Natural killer cell (primary cell): Measurements from ENCODE around the gene LRRFIP2. TPM values are rescaled to one million over a fixed set of nuclear protein-coding genes. Genes with fewer than 3 reads are reported as not detected.

Experiments used
- ATAC-seq, 3 donors: fragments of 150-1000 bp in 2 of 3; fragments of 200-7000 bp in 1 of 3; cut with Tn5 transposase; 1 replicate in 1 of 3; 2 replicates in 2 of 3; pipeline ENCODE4 v1.10.0; 2021; ENCODE audit warnings: mild to moderate bottlenecking in 2 of 3, moderate library complexity in 2 of 3
- DNase-seq, 2 donors: peaks; one replicate each; pipeline versions ENCODE4 v3.0.0 to v3.0.0-alpha.2; 2013 to 2021; ENCODE audit warnings: mixed read lengths in 1 of 2
- H3K27ac ChIP-seq: one replicate; pipeline ENCODE4 v1.5.1; 2013; ENCODE audit warnings: mild to moderate bottlenecking, low read length
- H3K27me3 ChIP-seq: one replicate; pipeline ENCODE4 v1.6.1; 2013; ENCODE audit warnings: low read length; ENCODE audit not compliant: control insufficient read depth, insufficient read depth
- H3K36me3 ChIP-seq: one replicate; pipeline ENCODE4 v1.6.1; 2013; ENCODE audit warnings: low read length; ENCODE audit not compliant: control insufficient read depth, insufficient read depth
- H3K4me1 ChIP-seq: one replicate; pipeline ENCODE4 v1.6.1; 2013; ENCODE audit warnings: low read length; ENCODE audit not compliant: control insufficient read depth, insufficient read depth
- H3K4me3 ChIP-seq: one replicate; pipeline ENCODE4 v1.5.1; 2013; ENCODE audit warnings: low read length
- H3K9me3 ChIP-seq: one replicate; pipeline ENCODE4 v1.6.1; 2013; ENCODE audit warnings: low read length; ENCODE audit not compliant: control insufficient read depth, insufficient read depth
- H3K27ac Mint-ChIP-seq, 2 donors: one replicate each; pipeline ENCODE4 v1.8.0; 2022; ENCODE audit warnings: mild to moderate bottlenecking in 2 of 2, mixed read lengths in 2 of 2, moderate library complexity in 1 of 2
- H3K27me3 Mint-ChIP-seq, 2 donors: one replicate each; pipeline ENCODE4 v1.8.0; 2022; ENCODE audit warnings: low read depth in 2 of 2, mixed read lengths in 2 of 2
- H3K36me3 Mint-ChIP-seq: one replicate; pipeline ENCODE4 v1.8.0; 2022; ENCODE audit warnings: mixed read lengths
- H3K4me1 Mint-ChIP-seq, 2 donors: one replicate each; pipeline ENCODE4 v1.8.0; 2022; ENCODE audit warnings: mixed read lengths in 2 of 2
- H3K4me3 Mint-ChIP-seq: one replicate; pipeline ENCODE4 v1.8.0; 2022; ENCODE audit warnings: mild to moderate bottlenecking, moderate library complexity, mixed read lengths
- H3K9me3 Mint-ChIP-seq, 2 donors: one replicate each; pipeline ENCODE4 v1.8.0; 2022; ENCODE audit warnings: mixed read lengths in 2 of 2
- whole genome bisulfite sequencing: methylation state at CpG from one replicate; pipeline ENCODE4 v1.1.7; 2013; ENCODE audit warnings: missing lambda C conversion rate; ENCODE audit not compliant: insufficient coverage; 5-methylcytosine and 5-hydroxymethylcytosine counted together
- intact Hi-C: fragments of 100-400 bp; cut with micrococcal nuclease; formaldehyde crosslinking; loops from one replicate; pipeline ENCODE4 v1.14.2; 2022
- total RNA-seq, 4 donors: library from RNA; stranded (reverse); fragments of 120-200 nt in 1 of 4; gene quantifications; one replicate each; pipeline versions ENCODE4 v1.2.3 to v1.2.4, GENCODE V29; 2013 to 2022
- TF ChIP-seq, protein P1 (sequence below): fragments of 200-600 bp; IDR thresholded peaks from one replicate; pipeline ENCODE4 v1.8.0; 2022; ENCODE audit warnings: antibody characterized with exemption

The LRRFIP2 gene
- total RNA-seq, 3 donors from 2014 or later (not counting 1 experiment from before 2014, with no cell fraction given), result 49.0 to 86.1 (median 66.0) TPM

DNA sequence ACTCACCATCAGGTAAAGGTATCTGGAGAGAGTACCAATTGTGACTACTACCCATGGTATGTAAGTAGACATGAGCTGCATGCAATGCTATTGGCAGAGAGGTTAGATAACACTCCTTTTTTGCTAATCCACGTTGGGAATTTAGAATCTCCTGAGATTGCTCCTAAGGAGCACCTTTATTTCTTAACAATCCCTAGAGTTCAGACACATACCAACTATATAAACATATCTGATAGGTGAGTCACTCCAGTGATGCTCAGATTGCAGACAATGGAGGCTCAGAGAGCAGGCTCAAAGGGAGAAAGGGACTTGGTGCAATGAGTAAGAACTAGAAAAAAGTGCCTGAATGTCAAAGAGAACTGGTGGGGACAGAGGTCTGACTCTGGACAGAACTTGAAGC lies 47.0 kb upstream of the LRRFIP2 start:
- no peaks in the 10 kb centered on the region for H3K27me3 Mint-ChIP-seq
- no peak for DNase-seq
- Histone ChIP-seq H3K4me1 (peaks cover 32% of the 10 kb centered on the region), H3K27me3 (no peaks in the 10 kb centered on the region), H3K9me3 (no peaks in the 10 kb centered on the region), H3K27ac (no peak overlapping the region), H3K4me3 (no peak overlapping the region), H3K36me3 (no peaks in the 10 kb centered on the region)
- WGBS, result no CpG with 5 or more reads among the region's 1 CpG
- H3K9me3 Mint-ChIP-seq, result no peaks in the 10 kb centered on the region
- peaks cover 22 to 29% of the 10 kb centered on the region in 2 donors for H3K4me1 Mint-ChIP-seq
- H3K27ac Mint-ChIP-seq, result no peak overlapping the region
- intact Hi-C loops, result no loop called here
- no peak for ATAC-seq
- no peaks in the 10 kb centered on the region for H3K36me3 Mint-ChIP-seq
- H3K4me3 Mint-ChIP-seq, result no peak overlapping the region
- TF ChIP-seq, protein P1, sequence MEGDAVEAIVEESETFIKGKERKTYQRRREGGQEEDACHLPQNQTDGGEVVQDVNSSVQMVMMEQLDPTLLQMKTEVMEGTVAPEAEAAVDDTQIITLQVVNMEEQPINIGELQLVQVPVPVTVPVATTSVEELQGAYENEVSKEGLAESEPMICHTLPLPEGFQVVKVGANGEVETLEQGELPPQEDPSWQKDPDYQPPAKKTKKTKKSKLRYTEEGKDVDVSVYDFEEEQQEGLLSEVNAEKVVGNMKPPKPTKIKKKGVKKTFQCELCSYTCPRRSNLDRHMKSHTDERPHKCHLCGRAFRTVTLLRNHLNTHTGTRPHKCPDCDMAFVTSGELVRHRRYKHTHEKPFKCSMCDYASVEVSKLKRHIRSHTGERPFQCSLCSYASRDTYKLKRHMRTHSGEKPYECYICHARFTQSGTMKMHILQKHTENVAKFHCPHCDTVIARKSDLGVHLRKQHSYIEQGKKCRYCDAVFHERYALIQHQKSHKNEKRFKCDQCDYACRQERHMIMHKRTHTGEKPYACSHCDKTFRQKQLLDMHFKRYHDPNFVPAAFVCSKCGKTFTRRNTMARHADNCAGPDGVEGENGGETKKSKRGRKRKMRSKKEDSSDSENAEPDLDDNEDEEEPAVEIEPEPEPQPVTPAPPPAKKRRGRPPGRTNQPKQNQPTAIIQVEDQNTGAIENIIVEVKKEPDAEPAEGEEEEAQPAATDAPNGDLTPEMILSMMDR, result no peak

DNA sequence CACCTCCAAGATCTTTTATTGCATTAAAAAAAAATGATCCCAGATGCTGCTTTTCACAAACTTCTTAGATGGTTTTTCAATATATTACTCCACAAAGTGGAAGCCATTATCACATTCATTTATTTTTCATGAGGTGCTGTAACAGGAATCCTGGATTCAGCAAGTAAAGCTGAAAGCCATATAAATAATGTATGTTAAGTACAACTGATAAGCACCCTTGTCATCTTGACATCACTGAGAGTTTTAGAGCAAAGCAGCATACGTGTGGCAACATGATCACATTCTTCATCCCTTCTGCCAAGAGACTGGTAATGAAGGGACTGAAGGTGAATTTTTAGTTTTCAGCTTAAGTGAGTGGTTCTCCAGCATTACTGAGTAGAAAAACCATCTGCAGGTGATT lies 44.9 kb upstream of the LRRFIP2 start:
- no CpG with 5 or more reads among the region's 1 CpG for WGBS
- H3K4me3 Mint-ChIP-seq, result peak overlapping the region; percentile 59
- H3K9me3 Mint-ChIP-seq, result no peaks in the 10 kb centered on the region
- DNase-seq (no peak), ATAC-seq (no peak)
- Histone ChIP-seq H3K36me3 (no peaks in the 10 kb centered on the region), H3K27me3 (no peaks in the 10 kb centered on the region), H3K4me3 (no peak overlapping the region), H3K27ac (peak overlapping the region; percentile 10), H3K4me1 (peaks cover 45% of the 10 kb centered on the region), H3K9me3 (no peaks in the 10 kb centered on the region)
- peaks cover 26 to 39% of the 10 kb centered on the region in 2 donors for H3K4me1 Mint-ChIP-seq
- TF ChIP-seq, protein P1, result no peak
- H3K27me3 Mint-ChIP-seq, result no peaks in the 10 kb centered on the region
- H3K27ac Mint-ChIP-seq, result peak overlapping the region; percentile 67 to 84
- H3K36me3 Mint-ChIP-seq, result no peaks in the 10 kb centered on the region
- intact Hi-C loops, result no loop called here

DNA sequence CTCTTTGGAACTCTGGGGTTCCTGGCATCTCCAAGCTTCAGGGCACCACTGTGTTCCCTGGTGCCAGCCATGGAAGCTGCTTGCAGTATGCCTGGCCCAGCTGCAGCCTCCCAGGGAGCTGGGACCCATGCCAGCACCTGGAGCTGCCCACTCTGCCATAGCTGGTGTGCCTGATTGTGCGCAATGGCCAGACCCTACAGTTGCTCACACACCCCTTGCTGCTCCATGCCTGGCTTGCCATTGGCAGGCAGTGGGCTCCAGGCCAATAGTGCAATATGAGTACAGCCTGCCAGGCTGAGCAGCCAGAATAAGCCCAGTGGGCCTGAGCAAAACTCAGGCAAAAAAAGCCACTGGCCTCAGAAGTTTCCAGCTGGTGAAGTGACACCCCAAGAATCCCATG lies 43.8 kb upstream of the LRRFIP2 start:
- DNase-seq (no peak), ATAC-seq (no peak)
- intact Hi-C loops, result no loop called here
- TF ChIP-seq, protein P1, result no peak
- no peaks in the 10 kb centered on the region for H3K36me3 ChIP-seq
- Mint-ChIP-seq H3K36me3 (no peaks in the 10 kb centered on the region), H3K27me3 (no peaks in the 10 kb centered on the region), H3K27ac (peak overlapping the region; percentile 67 to 84), H3K4me1 (peaks cover 26 to 39% of the 10 kb centered on the region in 2 donors), H3K4me3 (no peak overlapping the region), H3K9me3 (no peaks in the 10 kb centered on the region)
- no peaks in the 10 kb centered on the region for H3K27me3 ChIP-seq
- H3K9me3 ChIP-seq, result no peaks in the 10 kb centered on the region
- H3K4me3 ChIP-seq, result no peak overlapping the region
- peak overlapping the region; percentile 55 for H3K27ac ChIP-seq
- H3K4me1 ChIP-seq, result peaks cover 43% of the 10 kb centered on the region
- WGBS, result 100% methylated on average over 1 of the region's 1 CpG

DNA sequence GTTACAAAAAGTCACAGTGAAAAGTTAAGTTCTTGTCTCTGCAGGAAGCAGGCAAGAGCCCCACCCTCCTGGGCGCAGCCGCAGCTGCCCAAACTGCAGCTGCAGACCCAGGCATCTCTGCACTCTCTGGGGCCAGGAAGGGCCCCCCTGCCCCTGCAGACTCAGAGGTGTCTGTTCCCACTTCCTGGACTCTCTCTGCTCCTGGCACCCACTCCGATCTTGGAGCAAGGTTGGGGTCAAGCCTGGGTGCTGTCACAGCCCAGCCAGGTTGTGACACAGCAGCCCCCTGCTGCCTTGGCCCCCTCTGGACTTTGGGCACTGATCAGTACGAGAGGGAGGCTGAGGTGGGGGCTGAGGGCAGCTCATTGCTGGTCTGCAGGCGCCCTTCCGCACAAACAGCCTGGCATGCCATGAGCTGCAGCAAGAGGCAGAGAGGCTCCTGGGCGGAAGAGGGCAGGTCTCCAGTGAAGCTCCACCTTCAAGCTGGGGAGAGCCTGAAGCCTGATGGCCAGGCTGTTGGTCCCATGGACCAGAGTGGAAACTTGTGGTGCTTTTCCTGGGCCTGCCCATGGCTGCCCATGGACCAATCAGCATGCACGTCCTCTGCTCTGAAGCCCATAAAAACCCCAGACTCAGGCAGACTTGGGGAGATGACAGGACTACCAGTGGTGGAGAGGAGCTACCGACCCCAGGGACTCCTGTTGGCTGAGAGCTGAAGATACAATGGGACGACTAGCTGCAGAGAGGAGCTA lies 42.9 kb upstream of the LRRFIP2 start:
- no peaks in the 10 kb centered on the region for H3K9me3 Mint-ChIP-seq
- H3K36me3 Mint-ChIP-seq, result no peaks in the 10 kb centered on the region
- H3K9me3 ChIP-seq, result no peaks in the 10 kb centered on the region
- no peak overlapping the region for H3K4me3 ChIP-seq
- no peaks in the 10 kb centered on the region for H3K36me3 ChIP-seq
- TF ChIP-seq, protein P1, result no peak
- H3K27ac ChIP-seq, result peak overlapping the region; percentile 55
- peak overlapping the region; percentile 73 for H3K4me3 Mint-ChIP-seq
- H3K27me3 ChIP-seq, result no peaks in the 10 kb centered on the region
- WGBS, result 57% methylated on average over 10 of the region's 10 CpGs
- peaks cover 39% of the 10 kb centered on the region for H3K4me1 ChIP-seq
- ATAC-seq, result peak; percentile 53 to 67 (median 64)
- no peaks in the 10 kb centered on the region for H3K27me3 Mint-ChIP-seq
- intact Hi-C loops, result no loop called here
- peak overlapping the region; percentile 67 to 84 for H3K27ac Mint-ChIP-seq
- DNase-seq, result peak in 1 of 2 donors; percentile 55
- peaks cover 26 to 39% of the 10 kb centered on the region in 2 donors for H3K4me1 Mint-ChIP-seq
